WERI-Rb-1 (cell line): ENCODE measurements around the gene CCT8.

Experiments used
- DNase-seq: peaks from one replicate; pipeline ENCODE4 v3.0.0-alpha.2; 2020
- H3K27ac ChIP-seq: fragments of 250-450 bp; sonication (Bioruptor Pico); 2 replicates; pipeline ENCODE4 v1.5.1; 2020; ENCODE audit warnings: mild to moderate bottlenecking, moderate library complexity
- H3K27me3 ChIP-seq: fragments of 250-450 bp; sonication (Bioruptor Pico); 2 replicates; pipeline ENCODE4 v1.5.1; 2021; ENCODE audit warnings: mild to moderate bottlenecking, low read depth, moderate library complexity; ENCODE audit not compliant: insufficient read depth, severe bottlenecking
- H3K36me3 ChIP-seq: fragments of 250-450 bp; sonication (Bioruptor Pico); 2 replicates; pipeline ENCODE4 v1.5.1; 2020; ENCODE audit warnings: mild to moderate bottlenecking, moderate library complexity
- H3K4me3 ChIP-seq: 2 replicates; pipeline ENCODE4 v1.5.1; 2011; ENCODE audit warnings: low read depth, mild to moderate bottlenecking, control low read depth, low read length
- H3K9me3 ChIP-seq: fragments of 250-450 bp; sonication (Bioruptor Pico); 2 replicates; pipeline ENCODE4 v1.5.1; 2021; ENCODE audit warnings: mild to moderate bottlenecking, moderate library complexity; ENCODE audit not compliant: severe bottlenecking
- TF ChIP-seq, protein P1 (sequence below): IDR thresholded peaks from 2 replicates; pipeline ENCODE4 v1.5.1; 2011; ENCODE audit warnings: low read depth, mild to moderate bottlenecking, control low read depth, inconsistent platforms, low read length

The CCT8 gene

DNA sequence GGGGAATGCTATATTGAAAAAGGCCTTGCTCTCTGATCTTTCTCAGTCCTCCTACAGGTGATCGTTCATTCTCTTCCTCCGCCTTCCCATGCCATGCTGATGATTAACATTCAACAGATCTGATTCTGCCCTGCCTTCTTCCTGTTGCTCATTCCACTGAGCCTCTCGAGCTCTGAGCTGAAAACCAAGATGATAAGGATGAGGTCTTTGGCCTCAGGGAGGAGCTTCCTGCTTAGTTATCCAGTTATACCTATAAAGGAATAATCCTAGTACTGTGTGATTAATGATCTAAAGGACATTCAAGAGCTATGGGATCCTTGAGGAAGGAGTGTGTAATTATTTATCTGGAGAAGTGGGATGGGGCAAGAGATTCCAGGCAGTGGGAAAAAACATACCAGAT lies 31.8 kb upstream of the CCT8 start:
- TF ChIP-seq, protein P1, sequence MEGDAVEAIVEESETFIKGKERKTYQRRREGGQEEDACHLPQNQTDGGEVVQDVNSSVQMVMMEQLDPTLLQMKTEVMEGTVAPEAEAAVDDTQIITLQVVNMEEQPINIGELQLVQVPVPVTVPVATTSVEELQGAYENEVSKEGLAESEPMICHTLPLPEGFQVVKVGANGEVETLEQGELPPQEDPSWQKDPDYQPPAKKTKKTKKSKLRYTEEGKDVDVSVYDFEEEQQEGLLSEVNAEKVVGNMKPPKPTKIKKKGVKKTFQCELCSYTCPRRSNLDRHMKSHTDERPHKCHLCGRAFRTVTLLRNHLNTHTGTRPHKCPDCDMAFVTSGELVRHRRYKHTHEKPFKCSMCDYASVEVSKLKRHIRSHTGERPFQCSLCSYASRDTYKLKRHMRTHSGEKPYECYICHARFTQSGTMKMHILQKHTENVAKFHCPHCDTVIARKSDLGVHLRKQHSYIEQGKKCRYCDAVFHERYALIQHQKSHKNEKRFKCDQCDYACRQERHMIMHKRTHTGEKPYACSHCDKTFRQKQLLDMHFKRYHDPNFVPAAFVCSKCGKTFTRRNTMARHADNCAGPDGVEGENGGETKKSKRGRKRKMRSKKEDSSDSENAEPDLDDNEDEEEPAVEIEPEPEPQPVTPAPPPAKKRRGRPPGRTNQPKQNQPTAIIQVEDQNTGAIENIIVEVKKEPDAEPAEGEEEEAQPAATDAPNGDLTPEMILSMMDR: no peak
- no peak for DNase-seq
- H3K36me3 ChIP-seq: no peaks in the 10 kb centered on the region
- no peaks in the 10 kb centered on the region for H3K27me3 ChIP-seq
- no peak overlapping the region for H3K27ac ChIP-seq
- no peak overlapping the region for H3K4me3 ChIP-seq
- no peaks in the 10 kb centered on the region for H3K9me3 ChIP-seq

DNA sequence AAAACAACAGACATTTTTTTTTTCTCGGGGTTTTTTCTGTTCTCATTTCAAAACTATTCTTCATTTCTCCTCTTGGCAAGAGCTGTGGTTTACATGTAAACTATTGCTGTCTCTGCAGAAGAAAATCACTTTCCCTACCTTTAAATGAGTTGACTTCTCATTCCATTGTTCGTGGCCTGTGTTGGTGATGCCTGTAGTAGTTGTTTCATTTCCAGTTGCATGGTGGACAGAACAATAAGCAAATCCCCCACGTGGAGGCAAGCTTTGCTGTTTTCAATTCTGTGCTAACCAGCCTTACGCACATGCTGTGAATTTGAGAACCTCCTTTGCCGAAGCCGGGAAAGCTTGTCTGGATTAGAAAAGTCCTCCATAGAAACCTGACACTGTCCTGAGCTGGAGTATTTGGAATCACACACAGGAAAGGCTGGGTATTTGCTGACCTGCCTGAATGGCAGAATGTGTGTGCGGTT lies 30.8 kb upstream of the CCT8 start:
- TF ChIP-seq, protein P1: no peak
- no peaks in the 10 kb centered on the region for H3K27me3 ChIP-seq

DNA sequence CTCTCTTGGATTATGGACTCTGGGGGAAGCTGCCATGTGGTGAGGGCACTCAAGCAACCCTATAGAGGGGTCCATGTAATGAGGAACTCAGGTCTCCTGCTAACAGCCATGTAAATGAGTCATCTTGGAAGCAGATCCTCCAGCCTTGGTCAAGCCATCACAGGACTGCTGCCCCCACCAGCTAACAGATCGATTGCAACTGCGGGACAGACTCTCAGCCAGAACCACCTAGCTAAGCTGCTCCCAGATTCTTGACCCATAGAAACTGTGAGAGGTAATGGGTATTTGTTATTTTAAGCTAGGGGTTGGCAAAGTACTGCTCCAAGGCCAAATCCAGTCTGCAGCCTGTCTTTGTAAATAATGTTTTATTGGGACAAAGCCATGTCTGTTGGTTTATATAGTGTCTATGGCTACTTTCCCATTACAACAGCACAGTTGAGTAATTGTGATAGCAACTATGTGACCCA lies 29.4 kb upstream of the CCT8 start:
- TF ChIP-seq, protein P1: no peak
- H3K36me3 ChIP-seq: no peaks in the 10 kb centered on the region
- H3K4me3 ChIP-seq: no peak overlapping the region
- H3K9me3 ChIP-seq: no peaks in the 10 kb centered on the region
- H3K27ac ChIP-seq: no peak overlapping the region
- H3K27me3 ChIP-seq: no peaks in the 10 kb centered on the region
- DNase-seq: no peak

More for the DNA sequence above, 30.8 kb upstream of the CCT8 start:
- Histone ChIP-seq H3K36me3 (no peaks in the 10 kb centered on the region), H3K27ac (no peak overlapping the region), H3K9me3 (no peaks in the 10 kb centered on the region), H3K4me3 (no peak overlapping the region)
- DNase-seq: no peak

DNA sequence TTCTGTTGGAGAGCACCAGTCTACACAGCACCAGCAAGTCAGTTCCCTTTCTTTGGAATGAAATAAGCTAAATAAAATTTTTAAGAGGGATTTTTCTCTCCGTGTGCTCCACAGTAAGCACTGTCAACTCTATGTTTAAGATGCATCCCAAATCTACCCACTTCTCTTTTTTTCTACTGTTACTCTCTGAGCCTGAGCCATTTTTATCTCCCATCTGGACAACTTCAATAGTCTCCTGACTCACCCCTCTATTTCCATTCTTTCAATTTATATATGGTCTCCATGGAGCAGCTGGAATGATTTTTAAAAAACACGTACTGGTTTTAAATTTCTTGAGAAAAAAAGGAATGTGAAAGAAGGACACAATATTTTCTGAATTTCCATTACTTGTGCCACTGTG lies 24.7 kb upstream of the CCT8 start:
- Histone ChIP-seq H3K4me3 (no peak overlapping the region), H3K36me3 (no peaks in the 10 kb centered on the region), H3K9me3 (no peaks in the 10 kb centered on the region), H3K27ac (no peak overlapping the region), H3K27me3 (no peaks in the 10 kb centered on the region)
- DNase-seq: no peak
- TF ChIP-seq, protein P1: no peak

DNA sequence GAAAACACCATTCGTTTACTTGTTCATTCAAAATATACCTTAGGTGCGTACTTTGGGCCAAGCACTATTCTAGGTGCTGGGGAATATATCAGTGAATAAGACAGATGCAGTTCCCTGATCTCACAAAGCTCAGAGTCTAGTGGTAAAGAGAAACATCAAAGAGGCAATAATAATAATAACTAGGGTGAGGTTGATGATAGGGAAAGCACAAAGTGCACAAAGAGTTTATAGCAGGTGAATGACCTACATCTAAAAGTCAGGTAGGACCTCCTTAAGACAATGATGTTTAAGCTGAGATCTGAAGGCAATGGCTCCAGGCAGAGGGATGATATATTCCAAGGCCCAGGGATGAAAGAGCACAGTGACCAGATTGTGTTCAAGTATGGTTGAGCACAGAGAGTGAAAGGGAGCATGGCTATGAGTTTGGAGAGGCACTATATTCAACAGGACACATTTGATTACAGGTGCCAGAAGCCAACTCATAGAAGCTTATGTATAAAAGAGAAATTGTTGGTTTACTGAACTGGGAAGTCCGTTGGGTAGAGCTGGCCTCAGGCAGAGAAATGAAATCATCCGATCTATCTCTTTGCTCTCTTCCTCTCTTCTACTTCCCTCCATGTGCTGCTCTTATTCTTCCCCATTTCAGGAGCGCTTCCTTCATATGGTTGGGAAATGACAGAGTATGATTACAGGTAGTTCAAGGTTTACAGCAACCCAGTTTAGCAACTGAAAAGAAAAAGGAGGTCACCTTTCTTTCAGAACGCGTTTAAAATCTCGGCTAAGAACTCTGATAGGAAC lies 23.0 kb upstream of the CCT8 start:
- DNase-seq: no peak
- Histone ChIP-seq H3K9me3 (no peaks in the 10 kb centered on the region), H3K36me3 (no peaks in the 10 kb centered on the region), H3K27me3 (no peaks in the 10 kb centered on the region), H3K4me3 (no peak overlapping the region), H3K27ac (no peak overlapping the region)
- TF ChIP-seq, protein P1: no peak
